Heart right ventricle (tissue), 16 donors: ENCODE data around the gene NR2E3. TPM values are rescaled to one million over a fixed set of nuclear protein-coding genes. Genes with fewer than 3 reads are reported as not detected.

Experiments
- ATAC-seq, 8 donors: fragments of 200-7000 bp; cut with Tn5 transposase; one replicate each; pipeline ENCODE4 v1.9.1; 2020; ENCODE audit warnings: mild to moderate bottlenecking in 8 of 8, moderate library complexity in 8 of 8, moderate number of reproducible peaks in 1 of 8
- DNase-seq, 2 donors: peaks; one replicate each; pipeline ENCODE4 v3.0.0-alpha.2; 2020
- H3K27ac ChIP-seq, 10 donors: fragments of 200-600 bp; sonication (generic) in 2 of 10; one replicate each; pipeline versions ENCODE4 v1.5.0 to v1.8.0; 2020 to 2022; ENCODE audit warnings: mild to moderate bottlenecking in 3 of 10
- H3K27me3 ChIP-seq, 7 donors: fragments of 200-600 bp; one replicate each; pipeline ENCODE4 v1.8.0; 2021 to 2022; ENCODE audit warnings: mild to moderate bottlenecking in 2 of 7
- H3K36me3 ChIP-seq, 9 donors: fragments of 200-600 bp; sonication (generic) in 1 of 9; one replicate each; pipeline versions ENCODE4 v1.5.0 to v1.8.0; 2020 to 2022; ENCODE audit warnings: mild to moderate bottlenecking in 2 of 9
- H3K4me1 ChIP-seq, 9 donors: fragments of 200-600 bp; sonication (generic) in 1 of 9; one replicate each; pipeline versions ENCODE4 v1.5.0 to v1.8.0; 2020 to 2022; ENCODE audit warnings: mild to moderate bottlenecking in 4 of 9
- H3K4me3 ChIP-seq, 10 donors: fragments of 200-600 bp; sonication (generic) in 2 of 10; one replicate each; pipeline versions ENCODE4 v1.5.0 to v1.8.0; 2020 to 2022; ENCODE audit warnings: mild to moderate bottlenecking in 7 of 10, moderate library complexity in 2 of 10
- H3K9me3 ChIP-seq, 11 donors: fragments of 200-600 bp in 10 of 11; sonication (generic) in 2 of 11; one replicate each; pipeline versions ENCODE4 v1.5.0 to v1.8.0; 2013 to 2022; ENCODE audit warnings: mild to moderate bottlenecking in 2 of 11, control low read depth in 1 of 11, moderate library complexity in 1 of 11
- WGBS, 2 donors: extraction: QIAGEN DNeasy Blood & Tissue Kit; methylation state at CpG; one replicate each; pipeline ENCODE4 v1.1.7; 2013; ENCODE audit warnings: inconsistent platforms in 1 of 2; 5-methylcytosine and 5-hydroxymethylcytosine counted together
- intact Hi-C, 10 donors: fragments of 100-400 bp; cut with DNase I; formaldehyde crosslinking; loops; one replicate each; pipeline versions ENCODE4 v1.11.1 to v1.14.2; 2022
- polyA plus RNA-seq, 2 donors: library from polyadenylated mRNA; stranded (reverse); fragments of 200-250 nt; gene quantifications; one replicate each; pipeline ENCODE4 v1.2.3, GENCODE V29; 2013
- total RNA-seq, 10 donors: library from RNA; stranded (reverse); fragmentation: NEBNext Ultra II Directional in 3 of 10; extraction: Animal tissue kit (Norgen Biotek cat#: 25700) in 3 of 10; gene quantifications; one replicate each; pipeline versions ENCODE4 v1.2.1 to v1.2.4, GENCODE V29; 2021 to 2023
- TF ChIP-seq, protein P1 (sequence below), 9 donors: fragments of 200-600 bp; sonication (generic) in 2 of 9; IDR thresholded peaks; one replicate each; pipeline versions ENCODE4 v1.5.0 to v1.8.0; 2021 to 2022; ENCODE audit warnings: antibody characterized with exemption in 9 of 9, mild to moderate bottlenecking in 5 of 9, moderate library complexity in 1 of 9
- donor health status: Arrhythmogenic right ventricular cardiomyopathy.
- donor health status: ischemic (EF 13 %, LVEDD 7.1; RV severe dilation, severe dysfunction).
- donor health status: healthy with polysubstance abuse.
- donor health status: DM: no; HTN: yes; CAD: no.
- donor health status: DM: no; HTN: no; CAD: no.
- donor health status: ischemic (EF 25% LVEDD 6.9; RV normal size, moderate dysfunction).
- donor health status: ischemic (EF 25% LVEDD 5.7; RV mildly dilated, moderate dysfunction).
- donor health status: healthy.
- donor health status: DM: yes; HTN: yes; CAD: no.
- donor health status: Ischemic cardiomyopathy.
- donor health status: ischemic (EF 35%, LVEDD 5.7; RV mildly dilated, moderate dysfunction).
- donor health status: nonischemic (EF 11% LVEDD 7.7; RV severe dilation, severe dysfunction).
- donor health status: DM: yes; HTN: yes; CAD: no.
- donor health status: PGD.
- donor health status: ischemic (EF 29% LVEDD 5.4; RV normal size, mild dysfunction).
- donor health status: nonischemic (EF 23%, LVEDD 6.1; RV moderate dilation, normal function).

Gene NR2E3
- total and polyA plus RNA-seq, 12 donors: 0.04 to 0.26 (median 0.13) TPM; not detected in 8

DNA sequence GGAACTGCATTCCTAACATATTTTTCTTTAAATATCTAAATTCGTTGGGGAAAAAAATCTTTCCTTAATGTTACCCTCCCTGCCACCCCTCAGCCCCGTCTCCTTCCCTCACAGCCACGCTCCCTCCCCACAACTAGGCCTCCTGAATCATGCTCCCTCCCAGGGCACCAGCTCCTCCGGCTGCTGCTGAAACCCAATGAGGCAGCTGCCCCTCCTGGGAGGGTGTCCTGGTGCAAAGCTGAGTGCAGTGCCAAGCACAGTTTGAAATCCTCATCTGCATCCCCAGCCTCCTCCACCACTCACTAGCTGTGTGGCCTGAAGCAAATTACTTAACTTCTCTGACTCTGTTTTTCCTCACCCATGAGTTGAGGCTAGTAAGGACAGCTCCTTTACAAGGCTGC lies 2.7 kb upstream of the NR2E3 start:
- intact Hi-C loops: loop anchor here in 4 of 10 donors (10.0 kb wide), 5 partner anchors 63 to 693 kb away; partner anchors contain the start of gene THSD4 (in 1 of the 4)
- no peak for DNase-seq
- WGBS, 2 donors: 38 to 40% methylated on average over 4 of the region's 4 CpGs
- Histone ChIP-seq H3K9me3 (no peaks in the 10 kb centered on the region), H3K27ac (no peak overlapping the region), H3K4me3 (peak overlapping the region in 1 of 10 donors; percentile 29), H3K27me3 (peaks cover 0 to 3% (median 0%) of the 10 kb centered on the region in 7 donors), H3K36me3 (no peaks in the 10 kb centered on the region), H3K4me1 (peaks cover 0 to 28% (median 16%) of the 10 kb centered on the region in 9 donors)
- ATAC-seq: peak in 1 of 8 donors; percentile 2
- TF ChIP-seq, protein P1, sequence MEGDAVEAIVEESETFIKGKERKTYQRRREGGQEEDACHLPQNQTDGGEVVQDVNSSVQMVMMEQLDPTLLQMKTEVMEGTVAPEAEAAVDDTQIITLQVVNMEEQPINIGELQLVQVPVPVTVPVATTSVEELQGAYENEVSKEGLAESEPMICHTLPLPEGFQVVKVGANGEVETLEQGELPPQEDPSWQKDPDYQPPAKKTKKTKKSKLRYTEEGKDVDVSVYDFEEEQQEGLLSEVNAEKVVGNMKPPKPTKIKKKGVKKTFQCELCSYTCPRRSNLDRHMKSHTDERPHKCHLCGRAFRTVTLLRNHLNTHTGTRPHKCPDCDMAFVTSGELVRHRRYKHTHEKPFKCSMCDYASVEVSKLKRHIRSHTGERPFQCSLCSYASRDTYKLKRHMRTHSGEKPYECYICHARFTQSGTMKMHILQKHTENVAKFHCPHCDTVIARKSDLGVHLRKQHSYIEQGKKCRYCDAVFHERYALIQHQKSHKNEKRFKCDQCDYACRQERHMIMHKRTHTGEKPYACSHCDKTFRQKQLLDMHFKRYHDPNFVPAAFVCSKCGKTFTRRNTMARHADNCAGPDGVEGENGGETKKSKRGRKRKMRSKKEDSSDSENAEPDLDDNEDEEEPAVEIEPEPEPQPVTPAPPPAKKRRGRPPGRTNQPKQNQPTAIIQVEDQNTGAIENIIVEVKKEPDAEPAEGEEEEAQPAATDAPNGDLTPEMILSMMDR (IDR thresholded peaks at IDR 0.05): no peak

DNA sequence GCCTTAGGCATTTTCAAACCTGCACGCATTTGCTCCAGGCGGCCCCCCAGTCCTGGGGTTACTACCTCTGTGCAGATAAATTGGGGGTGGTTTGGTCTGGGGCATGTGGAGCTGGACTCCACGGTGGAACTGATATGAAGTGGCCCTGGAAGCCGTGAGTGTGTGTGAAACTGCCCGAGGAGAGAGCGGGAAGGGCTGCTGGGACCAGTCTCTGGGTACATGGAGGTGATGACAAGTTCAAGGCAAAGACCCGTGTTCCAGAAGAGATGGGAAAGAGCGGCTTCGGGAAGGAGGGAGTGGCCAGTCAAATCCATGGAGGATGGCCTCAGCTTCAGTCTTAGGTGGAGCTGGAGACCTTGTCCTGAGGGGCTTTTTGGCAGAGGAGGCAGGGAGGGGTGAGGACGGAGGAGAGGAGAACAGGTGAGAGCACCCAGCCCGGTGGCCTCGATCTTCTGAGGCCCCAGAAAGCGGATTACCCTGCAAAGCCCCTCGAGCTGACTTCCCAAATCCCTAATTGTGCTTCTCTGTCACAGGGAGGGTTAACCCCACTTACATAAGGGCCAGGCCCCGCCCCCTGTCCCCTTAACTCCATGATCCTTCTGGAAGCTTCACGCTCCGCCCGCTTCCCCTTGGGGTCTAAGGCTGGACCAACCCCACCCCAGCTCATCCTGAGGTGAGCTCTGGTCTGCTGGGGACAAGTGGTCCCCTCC lies 1.9 kb upstream of the NR2E3 start:
- Histone ChIP-seq H3K27me3 (peaks cover 0 to 3% (median 0%) of the 10 kb centered on the region in 7 donors), H3K9me3 (no peaks in the 10 kb centered on the region), H3K27ac (no peak overlapping the region), H3K4me1 (peaks cover 0 to 30% (median 16%) of the 10 kb centered on the region in 9 donors), H3K36me3 (no peaks in the 10 kb centered on the region), H3K4me3 (peak overlapping the region in 1 of 10 donors; percentile 29)
- ATAC-seq (peak in 5 of 8 donors; percentile 35 to 72 (median 56)), DNase-seq (no peak)
- intact Hi-C loops: loop anchor here in 4 of 10 donors (10.0 kb wide), 5 partner anchors 64 to 694 kb away; partner anchors contain the start of gene THSD4 (in 1 of the 4)
- 52 to 63% methylated on average over 18 of the region's 18 CpGs for WGBS, 2 donors
- TF ChIP-seq, protein P1 (IDR thresholded peaks at IDR 0.05): no peak

DNA sequence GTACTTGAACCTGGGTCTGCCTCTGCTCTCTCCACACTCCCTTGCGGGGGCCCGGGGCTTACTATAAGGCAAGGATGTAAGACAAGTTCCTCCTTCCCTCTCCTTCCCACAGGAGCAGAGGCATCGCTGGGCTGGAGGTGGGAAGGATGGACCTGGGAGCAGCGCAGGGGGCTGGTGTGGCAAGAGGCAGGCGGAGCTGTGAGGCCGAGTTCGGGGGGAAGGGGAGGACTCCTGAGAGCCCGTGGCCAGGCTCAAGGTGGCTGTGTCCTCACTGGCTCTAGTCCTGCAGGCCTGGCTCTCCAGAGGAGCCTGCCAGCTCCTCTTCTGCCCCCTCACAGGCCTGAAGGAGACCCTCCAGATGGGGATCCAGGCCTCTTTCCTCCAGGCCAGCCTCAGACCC lies 1.0 kb upstream of the NR2E3 start:
- H3K27ac ChIP-seq: no peak overlapping the region

DNA sequence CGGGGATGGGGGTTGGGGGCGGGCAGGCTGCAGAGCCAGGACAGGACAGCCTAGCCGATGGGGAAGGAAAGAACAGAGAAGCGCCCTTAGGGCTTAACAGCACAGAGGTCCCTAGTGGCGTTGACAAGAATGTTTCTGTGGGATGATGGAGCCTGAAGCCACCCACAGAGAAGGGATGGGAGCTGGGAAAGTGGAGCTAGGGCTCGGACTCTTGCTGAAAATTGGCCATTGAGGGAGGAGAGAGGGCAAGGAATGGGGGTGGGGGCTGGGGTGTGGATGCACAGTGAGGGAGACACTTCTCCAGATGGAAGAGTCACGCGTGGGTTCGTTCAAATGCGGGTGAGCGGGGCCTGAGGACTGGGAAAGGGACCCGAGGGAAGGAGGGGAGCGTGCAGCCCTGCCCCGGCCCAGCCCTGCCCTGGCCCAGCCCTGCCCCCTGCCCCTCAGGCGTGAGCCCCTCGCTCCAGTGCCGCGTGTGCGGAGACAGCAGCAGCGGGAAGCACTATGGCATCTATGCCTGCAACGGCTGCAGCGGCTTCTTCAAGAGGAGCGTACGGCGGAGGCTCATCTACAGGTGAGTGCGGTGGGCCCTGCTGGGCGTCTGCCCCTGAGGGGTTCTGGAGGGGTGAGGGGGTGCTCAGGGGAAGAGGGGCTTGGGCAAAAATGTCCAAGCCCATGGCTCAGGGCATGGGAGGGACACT lies 832 bp downstream of the NR2E3 start:
- Histone ChIP-seq H3K36me3 (no peaks in the 10 kb centered on the region), H3K27ac (no peak overlapping the region), H3K9me3 (no peaks in the 10 kb centered on the region), H3K27me3 (peaks cover 0 to 3% (median 0%) of the 10 kb centered on the region in 7 donors), H3K4me1 (peaks cover 0 to 20% (median 12%) of the 10 kb centered on the region in 9 donors), H3K4me3 (no peak overlapping the region)
- 90% methylated on average over 27 of the region's 27 CpGs for whole genome bisulfite sequencing, 2 donors
- TF ChIP-seq, protein P1 (IDR thresholded peaks at IDR 0.05): no peak
- ATAC-seq (peak in 1 of 8 donors; percentile 2), DNase-seq (no peak)
- intact Hi-C loops: no loop called here

More for the DNA sequence above, 1.0 kb upstream of the NR2E3 start:
- Histone ChIP-seq H3K36me3 (no peaks in the 10 kb centered on the region), H3K27me3 (peaks cover 0 to 3% (median 0%) of the 10 kb centered on the region in 7 donors), H3K4me1 (peaks cover 0 to 28% (median 16%) of the 10 kb centered on the region in 9 donors), H3K9me3 (no peaks in the 10 kb centered on the region), H3K4me3 (no peak overlapping the region)
- intact Hi-C loops: loop anchor here in 4 of 10 donors (10.0 kb wide), 5 partner anchors 65 to 695 kb away; partner anchors contain the start of gene THSD4 (in 1 of the 4)
- no peak for ATAC-seq
- TF ChIP-seq, protein P1 (IDR thresholded peaks at IDR 0.05): no peak
- no peak for DNase-seq
- 76 to 84% methylated on average over 6 to 8 of the region's 8 CpGs for WGBS, 2 donors
